IPS-NIHi11 (cell line): ENCODE data around the gene CD276.
"Not testable (repeated sequence)": the region's sequence is repeated elsewhere in the genome, so short reads cannot be mapped to it uniquely, and the experiment has no call there.

Experiments used
- DNase-seq: peaks from one replicate; pipeline ENCODE4 v3.0.0; 2012; ENCODE audit warnings: mixed read lengths, low spot score

The CD276 gene

DNA sequence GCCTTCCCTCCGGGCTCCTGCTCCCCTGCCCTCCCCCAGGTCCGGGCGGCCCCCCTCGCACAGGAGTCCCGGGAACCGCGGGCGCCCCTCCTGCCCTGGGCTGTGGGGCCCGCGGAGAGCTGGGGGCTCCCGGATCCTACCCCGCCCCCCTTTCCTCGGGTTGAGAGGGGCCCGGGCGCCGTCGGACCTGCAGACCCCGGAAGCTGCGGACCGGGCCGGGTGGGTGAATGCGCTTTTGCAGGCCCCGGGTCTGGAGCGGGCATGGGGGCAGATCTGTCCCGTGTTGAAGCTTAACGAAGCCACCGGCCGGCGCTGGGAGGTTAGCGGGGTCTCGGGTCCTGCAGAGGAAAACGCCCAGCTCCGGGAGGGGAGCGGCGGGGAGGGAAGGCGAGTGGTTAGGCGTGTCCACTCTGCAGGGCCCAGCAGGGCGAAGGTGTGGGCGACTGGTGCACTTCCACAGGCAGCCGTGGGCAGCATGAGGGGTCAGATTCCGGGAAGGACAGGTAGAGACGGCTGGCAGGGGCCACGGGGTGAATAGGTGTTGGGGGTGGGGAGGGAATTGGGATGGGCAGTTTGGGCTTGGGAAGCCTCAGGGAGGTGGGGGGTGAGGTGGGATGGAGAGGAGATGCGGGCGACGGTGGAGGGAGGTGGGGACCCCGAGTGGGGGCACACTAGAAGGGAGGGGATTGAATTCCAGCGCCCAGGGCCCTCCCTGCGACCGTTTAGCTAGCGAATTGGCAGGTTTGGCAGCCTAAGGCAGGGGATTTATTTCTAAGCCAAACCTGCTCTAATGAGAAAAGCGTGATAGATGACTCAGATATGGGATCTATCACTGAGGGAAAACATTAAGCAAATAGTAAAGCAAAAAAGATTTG, 635 bp downstream of the CD276 start:
- DNase-seq: peak; percentile 60

DNA sequence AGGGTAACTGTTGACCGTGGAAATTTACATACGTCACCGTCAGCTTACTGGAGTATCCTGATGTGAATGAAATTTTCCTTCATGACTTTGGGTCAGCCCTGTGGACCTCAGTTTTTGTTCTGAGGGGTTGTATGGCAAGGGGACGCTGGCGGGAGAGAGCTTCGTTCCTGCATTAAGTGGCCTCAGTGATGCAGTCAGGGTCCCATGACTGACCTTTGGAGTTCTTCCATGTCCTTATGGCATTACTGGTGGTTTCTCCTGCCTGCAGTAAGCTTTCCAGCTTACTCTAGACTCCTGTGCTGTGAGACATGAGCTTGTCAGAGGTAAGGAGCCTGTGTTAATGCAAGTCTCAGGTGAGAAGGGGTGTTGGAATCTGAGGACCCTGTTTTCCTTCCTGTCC, 1.8 kb downstream of the CD276 start:
- no peak for DNase-seq

DNA sequence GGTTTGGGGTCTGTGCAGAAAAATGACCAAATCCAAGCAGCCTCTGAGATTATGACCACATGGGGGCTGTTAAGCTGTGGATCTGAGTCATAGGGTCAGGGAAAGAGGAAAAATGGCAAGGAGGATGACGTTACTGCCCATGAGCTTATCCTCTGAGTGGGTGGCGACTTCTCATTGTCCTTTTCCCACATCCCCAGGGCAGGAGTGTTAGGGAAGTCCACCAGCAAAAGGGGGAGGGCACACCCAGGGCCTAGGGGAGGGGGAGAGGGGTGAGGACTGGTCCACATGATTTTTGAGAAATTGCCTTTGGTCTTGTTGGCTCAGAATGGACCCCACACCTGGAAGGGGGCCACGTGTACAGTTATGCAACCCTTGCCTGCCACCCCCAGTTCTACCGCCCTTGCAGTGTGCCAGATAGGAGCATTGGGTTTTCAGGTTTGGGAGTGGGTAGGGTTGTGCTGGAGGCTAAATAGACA, 2.6 kb downstream of the CD276 start:
- DNase-seq: no peak

DNA sequence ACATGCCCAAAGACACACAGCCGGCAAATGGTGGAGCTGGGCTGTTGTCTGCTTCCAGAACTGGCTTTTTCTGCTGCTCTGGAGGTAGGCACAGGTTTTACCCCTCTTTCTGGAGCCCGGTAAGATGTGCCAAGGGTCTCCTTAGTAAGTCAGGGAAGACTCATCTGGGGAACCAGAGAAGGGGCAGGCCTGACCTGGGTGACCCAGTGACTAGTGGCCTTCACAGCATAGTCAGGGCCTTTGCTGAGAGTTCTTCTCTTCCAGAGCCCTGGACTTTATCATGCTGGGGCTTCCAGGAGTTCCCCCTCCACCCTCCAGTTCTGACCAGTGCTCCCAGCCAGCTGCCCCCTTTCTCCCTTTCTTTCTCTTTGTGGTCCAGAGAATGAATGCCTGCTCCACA, 3.2 kb downstream of the CD276 start:
- no peak for DNase-seq

DNA sequence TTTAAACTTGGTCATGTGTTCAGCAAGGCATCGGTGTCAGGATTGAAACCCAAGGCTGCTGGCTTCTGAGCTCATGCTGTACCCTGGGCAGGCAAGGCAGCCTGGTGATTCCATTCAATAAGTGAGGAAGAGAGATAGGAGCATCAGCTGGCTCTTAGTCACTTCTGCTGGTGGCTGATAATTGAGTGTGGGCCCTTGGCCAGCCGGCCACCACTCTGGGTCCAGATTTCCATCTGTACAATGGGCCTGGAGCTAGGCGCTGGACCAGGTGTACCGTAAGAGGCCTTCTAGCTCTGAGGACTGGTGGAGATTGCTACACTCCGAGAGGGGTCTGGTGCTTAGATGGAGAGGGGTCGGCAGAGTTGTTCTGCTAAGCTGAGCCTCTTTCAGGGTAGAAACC, 4.3 kb downstream of the CD276 start:
- no peak for DNase-seq

DNA sequence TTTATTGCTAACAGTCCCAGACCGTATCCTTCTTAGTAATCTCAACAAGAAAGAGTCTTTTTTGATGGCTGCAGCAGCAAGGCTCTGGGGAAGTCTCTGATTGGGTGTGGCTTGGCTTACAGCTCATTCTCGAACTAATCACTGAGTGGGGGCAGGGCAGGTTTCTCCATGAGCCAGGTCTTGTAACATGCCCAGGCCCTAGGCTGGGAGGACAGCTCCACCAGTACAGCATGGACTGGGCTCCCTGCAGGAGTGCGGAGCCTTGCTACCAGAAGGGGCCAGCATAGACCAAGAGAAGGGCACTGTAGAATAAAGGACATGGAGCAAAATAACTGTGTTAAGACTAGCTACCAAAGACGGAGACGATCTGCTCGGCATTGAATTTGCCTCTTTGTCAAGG, 7.2 kb downstream of the CD276 start:
- DNase-seq: peak; percentile 70

DNA sequence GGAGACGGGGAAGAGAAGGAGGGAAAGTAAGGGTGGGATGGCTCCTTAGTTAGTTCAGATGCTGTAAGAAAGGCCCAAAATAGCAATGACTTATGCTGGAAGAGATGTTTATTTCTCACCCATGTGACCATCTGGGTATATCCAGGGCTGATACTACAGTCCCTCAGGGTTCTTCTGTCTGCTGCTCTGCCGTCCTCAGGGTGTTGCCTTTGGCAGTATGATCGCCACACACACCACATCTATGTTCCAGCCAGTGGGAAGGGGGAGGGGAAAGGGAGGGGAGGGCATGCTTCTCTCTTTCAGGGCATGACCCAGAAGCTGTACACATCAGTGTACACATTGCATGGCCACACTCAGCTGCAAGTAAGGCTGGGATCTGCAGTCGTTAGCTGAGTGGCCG, 10.2 kb downstream of the CD276 start:
- no peak for DNase-seq

DNA sequence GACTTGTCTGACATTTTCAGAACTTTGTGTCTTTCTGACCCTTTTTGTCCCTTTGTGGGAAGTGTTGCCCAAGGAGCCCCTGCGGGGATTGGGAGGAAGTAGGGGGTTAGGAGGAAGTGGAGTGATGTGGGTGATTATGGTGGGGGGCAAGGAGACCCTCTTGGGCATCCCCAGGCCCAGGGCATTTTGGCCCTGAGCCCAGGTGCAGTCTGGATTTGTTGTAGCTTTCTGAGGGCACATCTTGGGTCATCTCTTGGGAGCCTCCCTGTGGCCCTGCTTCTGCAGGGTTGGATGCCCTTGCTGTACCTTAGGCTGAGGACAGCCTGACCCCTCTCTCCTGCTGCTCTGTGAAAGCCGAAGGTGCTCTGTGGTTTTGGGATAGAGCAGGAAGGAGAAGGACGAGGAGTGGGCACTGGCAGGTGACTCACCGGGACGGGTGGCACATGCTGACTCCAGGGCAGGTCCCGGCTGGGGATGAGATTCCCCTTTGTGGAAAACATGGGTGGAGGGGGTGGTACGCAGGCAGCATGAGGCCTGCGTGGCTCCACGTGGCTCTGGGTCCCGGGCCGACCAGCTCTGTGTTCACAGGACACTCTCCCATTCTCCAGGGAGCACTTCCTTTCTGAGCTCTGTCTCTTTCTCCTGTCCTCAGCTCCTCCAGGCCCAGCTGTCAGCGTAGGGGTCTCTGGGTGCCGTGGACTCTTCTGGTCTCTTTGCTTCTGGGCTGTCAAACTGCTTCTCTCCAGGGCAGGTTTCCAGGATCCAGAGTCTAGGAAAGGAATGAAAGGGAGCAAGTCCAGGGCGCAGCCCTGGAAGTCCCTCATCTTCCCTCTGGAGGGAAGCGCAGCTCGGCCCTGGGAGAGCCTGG, 11.8 kb downstream of the CD276 start:
- no peak for DNase-seq

DNA sequence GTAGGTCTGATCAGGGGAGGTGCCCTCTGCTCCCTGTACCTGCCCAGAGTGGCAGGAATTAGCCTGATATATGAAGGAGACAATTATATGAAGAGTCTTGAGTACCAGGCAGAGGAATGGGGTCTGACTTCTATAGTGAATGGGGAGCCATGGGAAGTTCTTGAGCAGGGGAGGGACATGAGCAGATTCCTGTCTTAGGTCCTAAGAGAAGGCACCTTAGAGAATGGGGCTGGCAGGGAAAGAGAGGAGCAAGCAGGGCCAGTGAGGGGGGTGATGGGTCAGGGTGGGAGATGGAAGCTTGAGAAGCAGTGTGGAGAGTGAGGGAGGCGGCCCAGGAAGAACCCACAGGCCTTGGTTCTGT, 12.4 kb downstream of the CD276 start:
- DNase-seq: no peak

DNA sequence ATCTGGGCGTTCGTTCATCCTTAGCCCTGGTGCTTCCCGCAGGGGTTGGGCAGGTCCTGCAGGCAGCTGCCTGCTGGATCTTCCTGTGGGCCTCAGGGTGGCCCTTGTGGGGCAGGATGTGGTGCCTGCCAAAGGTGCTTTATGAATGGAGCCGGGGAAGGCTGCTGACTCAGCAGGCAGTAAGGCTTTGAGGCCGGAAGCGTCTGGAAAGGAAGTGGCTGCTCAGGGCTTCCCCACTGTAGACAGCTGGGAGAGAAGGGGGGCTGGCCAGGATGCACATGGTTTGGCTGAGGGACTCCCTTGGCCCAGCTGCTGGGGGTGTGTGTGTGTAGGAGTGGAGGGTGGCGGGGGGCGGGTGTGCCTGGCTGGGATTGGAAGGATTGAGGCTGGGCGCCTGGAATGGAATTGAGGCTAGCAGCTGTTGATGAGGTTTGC, 12.9 kb downstream of the CD276 start:
- DNase-seq: peak; percentile 64

DNA sequence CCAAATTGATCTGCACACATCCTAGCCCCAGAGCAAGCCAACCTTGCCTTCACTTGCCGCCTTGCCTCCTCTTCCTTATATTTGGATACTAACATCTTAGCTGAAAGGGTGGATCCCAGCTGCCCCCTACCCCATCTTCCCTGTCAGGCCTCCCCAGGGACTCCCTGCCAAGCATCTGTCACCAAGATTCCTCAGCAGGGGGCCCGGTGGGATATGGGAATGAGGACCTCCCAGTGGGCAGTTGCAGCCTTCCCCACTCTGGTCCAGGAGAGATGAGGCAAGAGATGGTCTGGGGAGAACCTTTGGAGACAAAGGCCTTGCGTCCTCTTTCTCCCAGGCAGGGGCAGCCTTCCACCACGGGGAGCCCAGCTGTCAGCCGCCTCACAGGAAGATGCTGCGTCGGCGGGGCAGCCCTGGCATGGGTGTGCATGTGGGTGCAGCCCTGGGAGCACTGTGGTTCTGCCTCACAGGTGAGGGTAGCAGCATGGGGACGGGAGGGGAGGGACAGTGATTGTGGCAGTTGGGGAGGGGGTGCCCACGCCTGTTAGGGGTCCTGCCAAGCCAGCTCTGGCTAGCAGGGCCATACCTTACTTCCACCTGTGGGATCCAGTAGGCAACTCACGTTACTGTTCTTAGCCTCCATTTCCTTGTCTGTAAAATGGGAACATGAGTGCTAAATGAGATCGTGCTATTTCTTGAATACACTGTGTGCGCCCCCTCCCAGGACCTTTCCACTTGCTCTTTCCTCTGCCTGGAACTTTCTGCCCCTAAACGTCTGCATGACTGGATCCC, 15.3 kb downstream of the CD276 start:
- DNase-seq: no peak

DNA sequence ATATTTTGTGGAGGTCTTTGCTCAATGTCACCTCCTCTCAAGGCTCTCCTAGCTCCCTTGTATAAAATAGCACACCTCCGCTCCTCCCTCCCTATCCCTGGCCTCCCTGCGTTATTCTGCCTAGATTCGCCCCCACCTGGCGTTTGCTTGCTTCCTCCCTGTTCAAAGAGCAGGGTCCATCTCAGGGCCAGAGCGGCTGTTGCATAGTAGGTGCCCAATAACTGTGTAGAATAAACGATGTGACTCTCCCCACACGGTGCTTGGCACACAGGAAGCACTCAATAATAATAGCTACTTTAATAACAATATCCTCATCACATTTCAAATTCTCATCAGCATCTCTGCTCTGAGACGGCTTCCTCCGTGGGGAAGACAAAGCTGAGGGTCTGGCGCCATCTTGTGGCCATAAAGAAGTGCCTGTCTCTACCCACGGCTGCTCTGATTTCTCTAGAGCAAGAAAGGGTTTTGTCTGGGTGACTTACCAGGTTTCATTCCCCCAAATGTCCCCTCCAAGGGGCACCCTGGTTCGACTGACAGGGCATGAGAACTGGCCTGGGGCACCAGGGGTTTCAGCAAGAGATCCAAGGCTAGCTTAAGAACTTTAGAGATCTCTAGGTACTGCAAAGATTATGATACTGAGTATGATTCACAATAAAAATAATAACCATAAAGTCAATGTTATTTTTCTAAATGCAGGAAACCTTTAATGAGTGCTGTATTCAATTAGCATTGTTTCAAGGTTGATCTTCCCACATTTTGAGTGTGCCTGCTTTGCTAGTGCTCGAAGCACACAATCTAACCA, 16.1 kb downstream of the CD276 start:
- peak; percentile 65 for DNase-seq

DNA sequence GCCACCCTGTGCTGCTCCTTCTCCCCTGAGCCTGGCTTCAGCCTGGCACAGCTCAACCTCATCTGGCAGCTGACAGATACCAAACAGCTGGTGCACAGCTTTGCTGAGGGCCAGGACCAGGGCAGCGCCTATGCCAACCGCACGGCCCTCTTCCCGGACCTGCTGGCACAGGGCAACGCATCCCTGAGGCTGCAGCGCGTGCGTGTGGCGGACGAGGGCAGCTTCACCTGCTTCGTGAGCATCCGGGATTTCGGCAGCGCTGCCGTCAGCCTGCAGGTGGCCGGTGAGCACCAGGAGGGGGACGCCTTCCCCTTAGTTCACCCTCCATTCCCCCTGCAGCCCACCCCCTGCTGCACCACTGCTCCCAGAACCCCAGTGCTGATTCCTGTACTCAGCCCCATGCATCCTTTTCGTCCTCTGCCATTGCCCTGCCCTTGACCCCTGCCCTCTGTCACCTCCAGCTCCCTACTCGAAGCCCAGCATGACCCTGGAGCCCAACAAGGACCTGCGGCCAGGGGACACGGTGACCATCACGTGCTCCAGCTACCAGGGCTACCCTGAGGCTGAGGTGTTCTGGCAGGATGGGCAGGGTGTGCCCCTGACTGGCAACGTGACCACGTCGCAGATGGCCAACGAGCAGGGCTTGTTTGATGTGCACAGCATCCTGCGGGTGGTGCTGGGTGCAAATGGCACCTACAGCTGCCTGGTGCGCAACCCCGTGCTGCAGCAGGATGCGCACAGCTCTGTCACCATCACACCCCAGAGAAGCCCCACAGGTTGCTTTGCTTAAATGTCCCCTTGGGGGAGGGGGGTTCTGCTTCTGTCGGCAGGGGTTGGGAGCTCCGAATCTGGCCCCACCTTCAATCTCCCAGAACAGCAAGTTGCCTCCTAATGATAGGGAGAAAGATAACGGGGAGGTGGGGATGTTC, 18.4 kb downstream of the CD276 start:
- DNase-seq: not testable (repeated sequence)

DNA sequence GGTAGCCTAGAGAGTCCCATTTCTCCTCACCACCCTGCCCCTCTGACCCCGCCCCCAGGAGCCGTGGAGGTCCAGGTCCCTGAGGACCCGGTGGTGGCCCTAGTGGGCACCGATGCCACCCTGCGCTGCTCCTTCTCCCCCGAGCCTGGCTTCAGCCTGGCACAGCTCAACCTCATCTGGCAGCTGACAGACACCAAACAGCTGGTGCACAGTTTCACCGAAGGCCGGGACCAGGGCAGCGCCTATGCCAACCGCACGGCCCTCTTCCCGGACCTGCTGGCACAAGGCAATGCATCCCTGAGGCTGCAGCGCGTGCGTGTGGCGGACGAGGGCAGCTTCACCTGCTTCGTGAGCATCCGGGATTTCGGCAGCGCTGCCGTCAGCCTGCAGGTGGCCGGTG, 19.4 kb downstream of the CD276 start:
- DNase-seq: not testable (repeated sequence)

DNA sequence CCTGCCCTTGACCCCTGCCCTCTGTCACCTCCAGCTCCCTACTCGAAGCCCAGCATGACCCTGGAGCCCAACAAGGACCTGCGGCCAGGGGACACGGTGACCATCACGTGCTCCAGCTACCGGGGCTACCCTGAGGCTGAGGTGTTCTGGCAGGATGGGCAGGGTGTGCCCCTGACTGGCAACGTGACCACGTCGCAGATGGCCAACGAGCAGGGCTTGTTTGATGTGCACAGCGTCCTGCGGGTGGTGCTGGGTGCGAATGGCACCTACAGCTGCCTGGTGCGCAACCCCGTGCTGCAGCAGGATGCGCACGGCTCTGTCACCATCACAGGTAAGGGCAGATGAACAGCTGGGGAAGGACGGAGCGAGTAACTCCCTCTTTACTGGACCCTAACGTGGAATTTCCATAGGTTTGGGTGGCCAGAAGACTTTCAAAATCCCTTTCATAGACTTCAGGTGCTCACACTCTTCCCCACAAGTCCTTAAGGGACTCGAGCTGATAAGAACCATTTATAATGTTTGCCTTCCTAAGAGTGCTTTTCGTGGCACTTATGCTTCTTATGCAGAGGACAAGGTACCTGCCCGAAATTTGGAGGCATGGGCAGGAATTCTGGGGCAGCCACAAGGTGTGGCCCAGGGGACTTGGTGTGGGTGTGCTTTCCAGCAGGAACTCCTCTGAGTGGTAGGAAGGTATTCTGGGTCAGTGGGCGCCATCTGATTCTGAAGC, 20.1 kb downstream of the CD276 start:
- not testable (repeated sequence) for DNase-seq

DNA sequence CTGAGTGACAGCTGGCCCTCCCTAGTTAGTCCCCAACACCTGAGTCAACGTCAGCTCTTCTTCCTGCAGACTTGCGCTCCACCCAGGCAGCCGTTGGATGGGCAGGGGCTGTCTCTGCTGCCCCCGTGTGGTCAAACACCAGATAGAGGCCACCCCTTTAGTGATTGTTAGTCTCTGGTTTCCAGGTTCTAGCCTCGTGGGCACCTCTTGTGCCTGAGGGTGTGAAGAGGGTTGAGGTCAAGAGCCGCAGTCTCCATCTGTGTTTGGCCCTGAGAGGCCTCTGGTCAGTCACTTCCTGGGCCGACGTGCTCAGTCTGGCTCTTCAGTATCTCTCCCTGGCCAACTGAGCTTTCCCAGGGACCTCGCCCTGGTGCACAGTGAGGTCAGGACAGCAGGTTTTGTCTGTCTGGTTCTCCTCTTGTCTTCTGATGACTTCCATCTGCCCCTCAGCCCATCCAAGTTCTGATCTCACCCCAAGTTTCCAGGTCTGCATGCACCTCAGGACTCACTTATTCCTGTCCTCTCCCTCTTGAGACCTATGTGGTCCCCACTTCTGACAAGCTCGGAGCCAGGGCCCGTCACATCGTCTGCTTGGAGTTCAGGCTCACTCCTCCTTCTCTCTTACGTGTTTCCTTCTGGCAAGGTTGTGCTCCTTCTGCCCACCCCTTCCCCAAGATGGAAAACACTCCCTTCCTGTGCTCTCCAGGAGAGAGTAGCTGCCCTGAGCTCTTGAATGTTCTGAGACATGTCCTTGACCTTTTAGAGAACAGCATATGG, 20.9 kb downstream of the CD276 start:
- peak; percentile 85 for DNase-seq

DNA sequence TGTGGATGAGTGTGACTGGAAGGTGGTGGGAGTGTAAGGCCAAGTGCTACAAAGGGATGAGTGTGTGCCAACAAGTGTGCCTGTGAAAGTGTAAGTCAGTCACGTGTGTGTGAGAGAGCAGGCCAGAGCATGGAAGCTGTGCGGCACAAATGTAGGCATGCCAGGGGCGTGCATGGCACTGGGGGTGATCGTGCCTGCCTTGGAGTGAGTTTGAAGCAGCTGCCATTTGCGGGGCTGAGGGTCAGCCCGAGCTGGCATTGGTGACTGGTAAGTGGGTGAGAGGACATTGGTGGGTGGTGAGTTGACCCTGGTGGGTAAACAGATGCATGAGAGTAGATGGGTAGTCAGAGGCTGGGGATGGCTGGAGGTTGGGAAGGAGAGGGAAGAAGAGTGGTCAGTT, 24.5 kb downstream of the CD276 start:
- no peak for DNase-seq

DNA sequence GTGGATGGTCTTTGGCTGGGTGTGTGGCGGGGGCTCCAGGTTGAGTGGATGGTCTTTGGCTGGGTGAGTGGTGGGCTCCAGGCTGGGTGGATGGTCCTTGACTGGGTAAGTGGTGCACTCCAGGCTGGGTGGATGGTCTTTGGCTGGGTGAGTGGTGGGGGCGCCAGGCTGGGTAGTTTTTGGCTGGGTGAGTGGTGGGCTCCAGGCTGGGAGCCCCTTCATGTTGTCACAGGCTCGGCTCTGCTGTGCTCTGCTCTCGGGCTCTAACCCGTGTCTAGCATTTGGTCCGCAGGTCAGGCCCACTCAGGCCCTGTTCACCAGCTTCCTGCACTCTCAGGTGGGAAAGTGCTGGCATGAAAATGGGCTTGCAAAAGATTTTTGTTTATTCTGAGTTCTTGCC, 25.1 kb downstream of the CD276 start:
- DNase-seq: no peak

DNA sequence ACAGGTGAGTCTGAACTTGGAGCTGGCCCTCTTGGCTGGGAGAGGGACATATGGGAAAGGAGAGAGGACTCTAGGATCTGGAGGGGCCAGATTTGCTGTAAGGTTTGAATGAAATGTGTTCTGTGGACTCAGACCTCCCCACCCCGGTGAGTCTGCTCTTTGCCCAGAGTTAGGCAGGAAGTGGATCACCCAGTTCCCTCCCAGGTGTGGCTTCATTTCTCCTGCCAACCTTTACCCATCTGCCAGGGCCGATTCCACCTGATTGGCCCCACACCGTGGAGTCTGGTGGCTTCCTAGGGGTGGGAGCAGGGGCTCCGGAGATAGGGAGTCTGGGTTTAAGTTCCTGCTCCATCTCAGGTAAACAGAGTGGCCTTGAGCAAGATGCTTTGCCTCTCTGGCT, 25.5 kb downstream of the CD276 start:
- no peak for DNase-seq
